ENCODE measurements around the gene CRTC1. TPM values are rescaled to one million over a fixed set of nuclear protein-coding genes. Genes with fewer than 3 reads are reported as not detected.

Gene CRTC1
- total RNA-seq, 4 donors from 2014 or later, result 12.3 to 15.9 (median 13.1) TPM

- intact Hi-C loops (cut with DNase I), result no loop called here
- Histone ChIP-seq H3K4me1 (peaks cover 0 to 54% of the 10 kb centered on the region in 2 donors), H3K36me3 (no peaks in the 10 kb centered on the region)
Observed at GRCh38 chr19:18657590-18658365, 25.7 kb upstream of the CRTC1 start.

GRCh38 chr19:18658366-18658855 is 25.1 kb upstream of the CRTC1 start:
- H3K36me3 ChIP-seq, result no peaks in the 10 kb centered on the region
- no peak for DNase-seq
- peaks cover 0 to 52% of the 10 kb centered on the region in 2 donors for H3K4me1 ChIP-seq
- intact Hi-C loops (cut with DNase I), result no loop called here
- TF ChIP-seq POLR2A (IDR thresholded peaks at IDR 0.05) (no peak), CTCF (IDR thresholded peaks at IDR 0.05) (no peak)
- peak overlapping the region; percentile 61 to 77 (median 65) for H3K27ac ChIP-seq
- H3K4me3 ChIP-seq (replicated peaks in 1 of 3), result no peak overlapping the region
- H3K27me3 ChIP-seq, result no peaks in the 10 kb centered on the region
- 89 to 91% methylated on average over 4 of the region's 4 CpGs for WGBS, 2 donors
- H3K9me3 ChIP-seq, result no peaks in the 10 kb centered on the region

More at GRCh38 chr19:18657590-18658365, 25.7 kb upstream of the CRTC1 start:
- Histone ChIP-seq H3K27ac (peak overlapping the region; percentile 61 to 77 (median 65)), H3K4me3 (replicated peaks in 1 of 3) (no peak overlapping the region), H3K9me3 (no peaks in the 10 kb centered on the region), H3K27me3 (no peaks in the 10 kb centered on the region)
- DNase-seq, result no peak
- TF ChIP-seq CTCF (IDR thresholded peaks at IDR 0.05) (no peak), POLR2A (IDR thresholded peaks at IDR 0.05) (no peak)
- WGBS, 2 donors, result 62 to 73% methylated on average over 18 of the region's 20 CpGs

- Histone ChIP-seq H3K9me3 (no peaks in the 10 kb centered on the region), H3K27me3 (no peaks in the 10 kb centered on the region), H3K4me1 (peaks cover 0 to 52% of the 10 kb centered on the region in 2 donors), H3K36me3 (no peaks in the 10 kb centered on the region), H3K27ac (peak overlapping the region; percentile 61 to 77 (median 65)), H3K4me3 (replicated peaks in 1 of 3) (no peak overlapping the region)
- TF ChIP-seq CTCF (IDR thresholded peaks at IDR 0.05) (no peak), POLR2A (IDR thresholded peaks at IDR 0.05) (no peak)
- no peak for DNase-seq
- intact Hi-C loops (cut with DNase I), result no loop called here
- 65 to 73% methylated on average over 29 to 30 of the region's 30 CpGs for WGBS, 2 donors
Observed at GRCh38 chr19:18659281-18660050, 24.0 kb upstream of the CRTC1 start.

- H3K4me1 ChIP-seq, result peaks cover 0 to 52% of the 10 kb centered on the region in 2 donors
- no peaks in the 10 kb centered on the region for H3K9me3 ChIP-seq
- intact Hi-C loops (cut with DNase I), result no loop called here
- no peak for TF ChIP-seq CTCF (IDR thresholded peaks at IDR 0.05)
- TF ChIP-seq POLR2A (IDR thresholded peaks at IDR 0.05), result no peak
- 84 to 92% methylated on average over 5 to 6 of the region's 37 CpGs for WGBS, 2 donors
- peak overlapping the region; percentile 51 to 77 (median 65) for H3K27ac ChIP-seq
- no peak overlapping the region for H3K4me3 ChIP-seq (replicated peaks in 1 of 3)
- peak in 1 of 2 donors; percentile 38 for DNase-seq
- peaks cover 0 to 2% of the 10 kb centered on the region in 2 donors for H3K36me3 ChIP-seq
- H3K27me3 ChIP-seq, result no peaks in the 10 kb centered on the region
Observed at GRCh38 chr19:18660051-18660910, 23.2 kb upstream of the CRTC1 start.
